GM12892 (cell line): ENCODE measurements around the gene RPAP3.

Source experiments
- POLR2A ChIP-seq: IDR thresholded peaks from 2 replicates; pipeline ENCODE4 v1.6.1; 2011; ENCODE audit warnings: low read depth, low read length, control low read depth
- TAF1 ChIP-seq: IDR thresholded peaks from 2 replicates; pipeline ENCODE4 v1.6.1; 2011; ENCODE audit warnings: low read depth, mild to moderate bottlenecking, control low read depth, low read length, borderline replicate concordance

DNA sequence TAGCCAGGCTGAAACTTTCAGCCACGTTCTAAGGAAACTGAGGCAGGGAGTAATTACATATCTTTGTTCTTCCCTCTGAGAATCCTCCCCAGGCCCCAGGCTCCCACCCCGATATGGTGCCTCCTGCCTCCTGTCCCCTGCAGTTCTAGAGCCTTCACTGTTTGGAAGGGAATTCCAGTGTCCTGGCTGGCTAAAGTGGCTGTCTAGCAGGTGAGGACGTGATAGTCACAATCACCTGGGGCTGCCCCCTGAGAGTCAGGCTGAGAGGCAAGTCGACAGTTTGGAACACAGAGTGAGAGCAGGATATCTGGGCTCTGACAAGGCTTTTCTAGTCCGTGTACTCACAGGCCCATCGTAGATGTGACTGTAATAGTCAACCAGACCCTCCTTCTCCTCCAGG lies 6.3 kb upstream of the RPAP3 start:
- TF ChIP-seq POLR2A (no peak), TAF1 (no peak)
